T-helper 17 cell (primary cell): ENCODE data around the gene LRRC75A. TPM values are rescaled to one million over a fixed set of nuclear protein-coding genes. Genes with fewer than 3 reads are reported as not detected.
A peak's percentile ranks its signal among the peaks of the same experiment; 100 is the strongest.

Experiments used
- ATAC-seq: fragments of 150-1000 bp; cut with Tn5 transposase; 2 replicates; pipeline ENCODE4 v1.10.0; 2021; ENCODE audit warnings: mild to moderate bottlenecking, moderate library complexity
- DNase-seq, 3 donors: peaks; one replicate each; pipeline versions ENCODE4 v3.0.0 to v3.0.0-alpha.2; 2020 to 2021
- H3K9me3 ChIP-seq: one replicate; pipeline ENCODE4 v1.7.0; 2013; ENCODE audit warnings: low read length, mild to moderate bottlenecking; ENCODE audit not compliant: control insufficient read depth, poor library complexity, severe bottlenecking
- H3K27ac Mint-ChIP-seq: one replicate; pipeline ENCODE4 v1.8.0; 2022; ENCODE audit warnings: mild to moderate bottlenecking, moderate library complexity, mixed read lengths
- H3K27me3 Mint-ChIP-seq: one replicate; pipeline ENCODE4 v1.8.0; 2022; ENCODE audit warnings: mixed read lengths
- H3K36me3 Mint-ChIP-seq: one replicate; pipeline ENCODE4 v1.8.0; 2022; ENCODE audit warnings: low read depth, mixed read lengths
- H3K4me1 Mint-ChIP-seq: one replicate; pipeline ENCODE4 v1.8.0; 2022; ENCODE audit warnings: mild to moderate bottlenecking, mixed read lengths
- H3K4me3 Mint-ChIP-seq: one replicate; pipeline ENCODE4 v1.8.0; 2022; ENCODE audit warnings: mild to moderate bottlenecking, moderate library complexity, mixed read lengths
- total RNA-seq, 4 donors: library from RNA in 2 of 4; stranded (reverse) in 2 of 4; gene quantifications; one replicate each; pipeline ENCODE4 v1.2.3 and lab custom pipeline; 2022 to 2026

The LRRC75A gene
- total RNA-seq, 2 donors from 2014 or later: 3.1 to 5.0 TPM

DNA sequence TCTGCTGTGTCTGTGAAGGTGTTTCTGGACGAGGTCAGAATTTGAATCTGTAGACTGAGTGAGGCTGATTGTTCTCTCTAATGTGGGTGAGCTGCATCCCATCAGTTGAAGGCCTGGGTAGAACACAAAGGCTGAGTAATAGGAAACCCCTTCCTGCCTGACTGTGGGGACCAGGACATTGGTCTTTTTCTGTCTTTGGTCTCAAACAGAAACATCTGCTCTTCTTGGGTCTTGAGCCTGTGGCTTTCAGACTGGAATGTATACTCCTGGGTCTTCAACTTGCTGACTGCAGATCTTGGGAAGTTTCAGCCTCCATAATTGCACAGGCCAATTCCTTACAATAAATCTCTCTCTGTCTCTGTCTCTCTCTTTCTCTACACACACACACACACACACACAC, 19.6 kb upstream of the LRRC75A start:
- H3K4me3 Mint-ChIP-seq: no peak overlapping the region

DNA sequence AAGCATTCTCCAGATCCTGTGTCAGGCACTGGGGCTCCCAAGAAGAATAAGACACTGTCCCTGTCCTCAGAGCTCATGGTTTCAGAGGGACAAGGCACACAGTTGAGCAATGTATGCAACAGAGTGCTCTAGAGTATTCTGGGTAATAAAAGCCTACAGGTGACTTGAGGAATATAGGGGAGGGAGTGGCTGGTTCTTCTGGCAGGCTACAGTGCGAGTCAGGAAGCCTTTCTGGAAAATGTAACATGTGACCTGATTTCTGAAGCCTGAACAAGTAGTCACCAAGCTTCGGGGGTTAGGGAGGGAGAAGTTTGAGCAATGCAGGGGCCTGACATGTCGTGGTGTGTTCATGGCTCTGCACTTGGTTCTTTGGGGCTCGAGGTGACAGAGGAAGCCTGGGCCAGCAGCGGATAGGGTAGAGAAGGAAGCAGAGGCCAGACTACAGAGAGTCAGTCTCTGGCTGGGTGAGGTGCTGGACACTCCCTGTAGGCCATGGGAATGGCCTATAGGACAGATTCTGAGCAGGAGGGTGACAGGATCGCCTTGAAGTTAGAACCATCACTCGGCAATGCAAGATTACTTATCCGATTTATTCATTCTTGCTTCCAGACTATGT, 16.0 kb upstream of the LRRC75A start:
- H3K9me3 ChIP-seq: no peaks in the 10 kb centered on the region
- H3K36me3 Mint-ChIP-seq: peaks cover 3% of the 10 kb centered on the region
- H3K27me3 Mint-ChIP-seq: peaks cover 12% of the 10 kb centered on the region
- peaks cover 9% of the 10 kb centered on the region for H3K4me1 Mint-ChIP-seq
- DNase-seq: no peak
- H3K27ac Mint-ChIP-seq: no peak overlapping the region
- no peak overlapping the region for H3K4me3 Mint-ChIP-seq
- ATAC-seq: no peak

More for the DNA sequence above, 19.6 kb upstream of the LRRC75A start:
- Mint-ChIP-seq H3K4me1 (peaks cover 11% of the 10 kb centered on the region), H3K27me3 (peaks cover 32% of the 10 kb centered on the region), H3K36me3 (peaks cover 13% of the 10 kb centered on the region), H3K27ac (peak overlapping the region; percentile 16)
- DNase-seq (no peak), ATAC-seq (no peak)
- H3K9me3 ChIP-seq: no peaks in the 10 kb centered on the region

DNA sequence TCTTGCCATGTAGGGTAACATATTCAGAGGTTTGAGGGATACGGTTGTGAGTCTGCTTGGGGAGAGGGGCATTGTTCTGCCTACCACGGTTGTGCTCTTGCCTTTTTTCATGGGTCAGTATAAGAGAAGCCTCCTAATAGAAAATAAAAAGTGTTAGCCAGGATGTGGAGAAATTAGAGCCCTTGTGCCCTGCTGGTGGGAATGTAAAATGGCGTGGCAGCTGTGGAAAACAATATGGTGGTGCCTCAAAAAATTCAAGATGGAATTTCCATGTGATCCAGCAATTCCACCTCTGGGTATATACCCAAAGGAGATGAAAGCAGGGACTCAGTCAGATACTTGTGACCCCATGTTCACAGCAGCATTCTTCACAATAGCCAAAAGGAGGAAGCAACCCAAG, 14.2 kb upstream of the LRRC75A start:
- H3K4me1 Mint-ChIP-seq: peaks cover 3% of the 10 kb centered on the region
- H3K27ac Mint-ChIP-seq: no peak overlapping the region
- H3K4me3 Mint-ChIP-seq: no peak overlapping the region
- H3K36me3 Mint-ChIP-seq: peaks cover 3% of the 10 kb centered on the region
- H3K27me3 Mint-ChIP-seq: peaks cover 12% of the 10 kb centered on the region
- no peak for DNase-seq
- H3K9me3 ChIP-seq: no peaks in the 10 kb centered on the region
- no peak for ATAC-seq

DNA sequence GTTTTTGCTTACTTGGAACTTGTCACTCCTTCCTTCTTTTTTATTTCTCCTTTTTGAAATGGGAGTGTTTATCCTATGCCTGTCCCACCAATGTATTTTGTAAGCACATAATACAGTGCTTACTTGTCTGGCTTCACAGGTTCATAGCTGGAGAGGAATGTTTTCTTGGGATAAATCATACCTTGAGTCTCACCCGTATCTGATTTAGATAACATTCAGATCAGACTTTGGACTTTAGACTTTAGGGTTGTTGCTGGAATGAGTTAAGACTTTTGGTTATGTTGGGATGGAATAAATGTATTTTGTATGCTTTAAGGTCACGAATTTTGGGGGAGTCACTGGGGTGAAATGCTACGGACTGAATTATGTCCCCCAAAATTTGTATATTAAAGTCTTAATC, 13.0 kb upstream of the LRRC75A start:
- H3K4me3 Mint-ChIP-seq: no peak overlapping the region
- peaks cover 12% of the 10 kb centered on the region for H3K27me3 Mint-ChIP-seq
- H3K9me3 ChIP-seq: no peaks in the 10 kb centered on the region
- H3K36me3 Mint-ChIP-seq: peaks cover 3% of the 10 kb centered on the region
- DNase-seq: no peak
- ATAC-seq: no peak
- H3K4me1 Mint-ChIP-seq: peaks cover 3% of the 10 kb centered on the region
- H3K27ac Mint-ChIP-seq: no peak overlapping the region

DNA sequence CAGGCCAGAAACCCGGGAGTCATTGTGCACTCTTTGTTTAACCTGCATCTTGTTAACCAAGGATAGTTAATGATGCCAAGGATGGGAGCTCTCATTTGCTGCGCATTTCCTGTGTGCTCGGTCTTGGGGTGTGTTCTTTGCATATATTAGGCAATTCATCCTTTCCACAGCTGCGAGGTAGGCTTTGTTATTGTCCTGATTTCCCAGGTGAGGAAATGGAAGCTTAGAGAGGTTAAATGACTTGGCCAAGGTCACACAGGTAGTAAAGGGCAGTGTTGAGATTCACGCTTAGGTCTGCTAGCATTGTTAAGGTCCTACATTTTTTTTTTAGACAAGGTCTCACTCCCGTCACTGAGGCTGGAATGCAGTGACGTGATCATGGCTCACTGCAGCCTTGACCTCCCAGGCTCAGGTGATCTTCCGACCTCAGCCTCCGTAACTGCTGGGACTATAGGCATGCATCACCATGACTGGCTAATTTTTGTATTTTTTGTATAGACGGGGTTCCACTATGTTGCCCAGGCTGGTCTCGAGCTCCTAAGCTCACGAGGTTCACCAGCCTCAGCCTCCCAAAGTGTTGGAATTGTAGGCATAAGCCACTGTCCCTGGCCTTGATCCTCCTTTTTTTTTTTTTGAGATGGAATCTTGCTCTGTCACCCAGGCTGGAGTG, 5.0 kb upstream of the LRRC75A start:
- Mint-ChIP-seq H3K4me3 (no peak overlapping the region), H3K27me3 (peaks cover 20% of the 10 kb centered on the region), H3K27ac (no peak overlapping the region), H3K36me3 (peaks cover 3% of the 10 kb centered on the region), H3K4me1 (peaks cover 4% of the 10 kb centered on the region)
- ATAC-seq (no peak), DNase-seq (no peak)
- no peaks in the 10 kb centered on the region for H3K9me3 ChIP-seq

DNA sequence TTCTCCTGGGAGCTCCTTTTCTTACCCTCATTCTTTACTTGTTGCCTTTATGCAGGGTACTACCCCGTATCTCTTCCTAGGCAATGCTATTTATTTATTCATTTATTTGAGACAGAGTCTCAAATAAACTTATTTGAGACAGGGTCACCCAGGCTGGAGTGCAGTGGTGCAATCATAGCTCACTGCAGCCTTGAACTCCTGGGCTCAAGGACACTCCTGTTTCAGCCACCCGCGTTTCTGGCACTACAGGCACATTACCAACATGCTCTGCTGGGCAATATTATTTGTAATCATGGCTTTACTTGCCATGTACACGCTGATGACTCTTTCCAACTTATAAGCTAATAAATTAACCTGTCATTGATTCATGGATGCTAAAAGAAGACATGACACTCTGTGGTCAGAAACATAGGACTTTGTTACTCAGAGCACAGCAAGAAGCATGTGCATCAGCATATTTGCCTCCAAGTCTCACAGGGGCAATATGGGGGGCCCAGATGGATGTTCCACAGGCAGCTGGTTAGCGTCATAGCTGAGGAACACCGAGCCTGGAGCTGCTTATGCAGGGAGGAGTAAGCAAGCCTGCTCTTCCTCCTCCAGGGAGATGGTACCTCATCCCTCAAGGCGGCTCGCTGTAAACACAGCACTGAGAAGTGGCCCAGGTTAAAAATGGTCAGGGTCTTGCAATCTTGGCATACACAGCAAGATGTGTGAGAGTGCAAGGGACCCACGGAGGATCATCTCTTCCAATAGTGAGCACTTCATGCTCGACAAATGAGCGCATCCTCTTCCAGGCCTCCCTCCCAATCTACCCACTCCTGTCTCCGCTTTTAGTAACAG, 4.2 kb upstream of the LRRC75A start:
- H3K36me3 Mint-ChIP-seq: peaks cover 3% of the 10 kb centered on the region
- no peak overlapping the region for H3K4me3 Mint-ChIP-seq
- DNase-seq (no peak), ATAC-seq (no peak)
- peaks cover 4% of the 10 kb centered on the region for H3K4me1 Mint-ChIP-seq
- no peaks in the 10 kb centered on the region for H3K9me3 ChIP-seq
- H3K27me3 Mint-ChIP-seq: peaks cover 20% of the 10 kb centered on the region
- H3K27ac Mint-ChIP-seq: no peak overlapping the region

DNA sequence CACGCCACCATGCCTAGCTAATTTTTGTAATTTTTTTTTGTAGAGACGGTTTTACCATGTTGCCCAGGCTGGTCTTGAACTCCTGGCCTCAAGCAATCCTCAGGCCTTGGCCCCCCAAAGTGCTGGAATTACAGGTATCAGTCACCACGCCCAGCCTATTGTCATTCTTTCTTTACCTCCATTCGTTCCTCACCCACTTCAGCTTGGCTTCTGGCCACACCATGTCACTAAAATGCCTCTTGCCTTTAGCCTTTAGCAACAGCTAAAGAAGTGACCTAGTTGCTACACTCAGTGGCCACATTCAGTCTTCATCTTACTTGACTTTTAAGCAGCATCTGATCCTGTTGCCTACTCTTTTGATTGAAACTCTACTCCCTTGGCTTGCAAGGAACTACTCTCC, 3.6 kb upstream of the LRRC75A start:
- no peak overlapping the region for H3K4me3 Mint-ChIP-seq
- no peaks in the 10 kb centered on the region for H3K9me3 ChIP-seq
- H3K4me1 Mint-ChIP-seq: peaks cover 10% of the 10 kb centered on the region
- DNase-seq: no peak
- H3K27ac Mint-ChIP-seq: no peak overlapping the region
- H3K36me3 Mint-ChIP-seq: peaks cover 3% of the 10 kb centered on the region
- no peak for ATAC-seq
- peaks cover 20% of the 10 kb centered on the region for H3K27me3 Mint-ChIP-seq

DNA sequence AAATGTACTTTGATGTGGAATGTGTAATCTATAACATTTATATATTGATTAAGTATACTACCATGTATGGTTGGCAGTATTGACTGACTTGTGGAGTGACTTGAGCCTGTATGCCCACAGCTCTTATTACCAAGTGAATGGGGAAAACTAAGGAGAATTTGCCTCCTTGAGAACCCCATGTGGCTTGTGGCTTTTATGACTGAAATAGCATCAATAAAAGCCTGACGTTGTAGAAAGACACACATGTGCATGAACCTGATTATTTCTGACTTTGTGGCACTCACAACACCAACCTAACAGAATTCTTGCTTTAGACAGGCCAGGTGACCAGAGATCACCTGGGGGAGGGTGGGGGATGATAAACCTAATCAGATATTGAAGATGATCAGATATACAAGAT, 2.1 kb upstream of the LRRC75A start:
- peaks cover 20% of the 10 kb centered on the region for H3K27me3 Mint-ChIP-seq
- no peaks in the 10 kb centered on the region for H3K9me3 ChIP-seq
- H3K36me3 Mint-ChIP-seq: peaks cover 3% of the 10 kb centered on the region
- no peak overlapping the region for H3K27ac Mint-ChIP-seq
- no peak for DNase-seq
- no peak overlapping the region for H3K4me3 Mint-ChIP-seq
- peaks cover 15% of the 10 kb centered on the region for H3K4me1 Mint-ChIP-seq
- ATAC-seq: no peak

DNA sequence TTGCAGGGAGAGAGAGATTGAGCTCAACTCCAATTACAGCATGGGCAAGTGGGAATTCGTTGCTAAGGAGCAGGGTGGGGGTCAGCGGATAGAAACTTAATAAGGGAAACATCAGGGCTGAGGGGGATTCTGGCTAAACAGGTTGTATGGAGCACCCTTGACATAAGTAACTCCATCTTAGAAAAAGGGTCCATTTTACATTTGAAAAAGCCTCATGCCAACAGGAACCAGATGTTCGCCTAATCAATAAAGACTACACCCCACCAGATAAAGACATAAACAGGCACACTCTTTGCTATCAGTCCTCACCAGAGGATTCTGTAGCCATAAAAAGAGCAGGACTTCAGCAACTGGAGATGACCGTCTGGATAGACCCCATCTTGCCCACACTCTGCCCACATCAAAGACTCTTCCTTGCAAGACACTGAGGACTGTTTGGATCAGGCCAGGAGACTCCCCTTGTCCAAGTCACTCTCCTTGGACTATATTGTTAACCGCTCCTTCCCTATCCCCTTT, 1.6 kb upstream of the LRRC75A start:
- peaks cover 18% of the 10 kb centered on the region for H3K27me3 Mint-ChIP-seq
- peaks cover 3% of the 10 kb centered on the region for H3K36me3 Mint-ChIP-seq
- no peaks in the 10 kb centered on the region for H3K9me3 ChIP-seq
- DNase-seq: no peak
- ATAC-seq: no peak
- no peak overlapping the region for H3K4me3 Mint-ChIP-seq
- no peak overlapping the region for H3K27ac Mint-ChIP-seq
- peaks cover 15% of the 10 kb centered on the region for H3K4me1 Mint-ChIP-seq

DNA sequence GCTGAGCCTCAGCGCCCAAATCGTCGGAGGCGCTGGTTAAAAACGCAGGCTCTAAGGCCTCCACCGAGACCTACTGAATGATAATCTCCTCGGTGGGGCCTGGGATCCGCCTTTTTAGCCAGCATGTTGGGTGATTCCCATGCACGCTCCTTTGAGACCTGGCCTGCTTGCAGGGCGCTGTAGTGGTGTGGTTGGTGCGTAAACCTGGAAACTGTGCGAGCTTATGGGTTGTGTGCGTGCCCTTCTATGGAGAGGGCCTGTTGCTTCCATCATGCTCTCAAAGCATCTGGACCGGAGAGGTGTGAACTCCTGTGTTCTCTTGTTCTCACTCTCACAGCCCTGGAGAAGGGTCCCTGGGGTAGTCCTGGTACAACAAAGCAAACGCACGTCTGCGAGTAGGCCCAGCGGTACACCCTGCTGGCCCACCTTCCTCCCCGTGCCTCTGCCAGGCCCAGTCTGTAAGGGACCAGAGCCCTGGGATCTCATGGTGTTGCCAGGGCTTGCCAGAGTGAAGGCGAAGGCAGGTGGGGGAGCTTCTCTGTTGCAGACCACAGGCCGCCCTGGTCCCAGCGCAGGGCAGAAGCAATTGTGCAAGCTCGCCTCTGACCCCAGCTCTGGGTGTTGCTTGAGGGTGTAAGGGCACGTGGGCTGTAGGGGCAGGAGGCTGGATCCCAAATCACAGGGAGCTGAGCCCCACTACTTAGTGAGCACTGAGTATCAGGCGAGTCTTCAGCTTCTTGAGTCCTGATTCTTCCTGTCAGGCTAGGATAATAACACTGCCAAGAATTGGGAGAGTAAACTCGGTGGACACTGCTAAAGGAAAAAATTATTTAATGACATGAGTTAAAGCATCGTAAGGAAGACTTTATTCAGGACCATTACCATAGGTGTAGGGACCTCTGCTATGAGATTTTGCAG, 879 bp upstream of the LRRC75A start:
- no peaks in the 10 kb centered on the region for H3K9me3 ChIP-seq
- Mint-ChIP-seq H3K27ac (no peak overlapping the region), H3K27me3 (peaks cover 11% of the 10 kb centered on the region), H3K4me1 (peaks cover 15% of the 10 kb centered on the region), H3K4me3 (peak overlapping the region; percentile 81), H3K36me3 (peaks cover 3% of the 10 kb centered on the region)
- ATAC-seq (no peak), DNase-seq (no peak)

DNA sequence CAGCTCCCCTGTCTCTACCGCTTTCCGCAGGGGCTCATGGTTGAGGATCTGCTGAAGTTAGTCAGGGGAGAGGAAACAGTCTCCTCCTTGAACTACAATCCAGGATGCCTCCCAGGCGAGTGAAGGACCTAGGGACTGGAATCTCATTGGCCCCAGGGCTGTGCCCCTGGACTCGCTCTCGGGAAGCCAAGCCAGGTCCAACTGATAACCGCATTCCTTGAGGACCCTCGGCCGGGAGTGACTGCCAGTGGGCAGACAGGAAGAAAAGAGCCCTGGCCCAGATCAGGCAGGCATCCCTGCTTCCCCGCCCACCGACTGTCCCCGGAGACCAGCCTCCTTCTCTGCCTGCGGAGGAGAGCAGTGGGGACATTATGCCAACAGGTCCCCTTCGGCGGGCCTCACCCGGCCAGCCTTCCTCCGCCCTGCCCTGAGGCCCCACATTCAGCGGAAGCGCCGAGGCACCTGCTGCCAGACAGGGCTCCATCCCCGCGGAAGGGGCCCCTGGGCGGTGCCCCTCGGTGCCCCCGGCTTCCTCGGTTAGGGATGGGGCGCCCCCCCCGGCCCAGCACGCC, 776 bp downstream of the LRRC75A start:
- peak; percentile 29 for ATAC-seq
- Mint-ChIP-seq H3K27me3 (no peaks in the 10 kb centered on the region), H3K36me3 (no peaks in the 10 kb centered on the region), H3K4me1 (peaks cover 13% of the 10 kb centered on the region), H3K27ac (no peak overlapping the region), H3K4me3 (peak overlapping the region; percentile 76)
- peak in 1 of 3 donors; percentile 17 for DNase-seq
- no peaks in the 10 kb centered on the region for H3K9me3 ChIP-seq

DNA sequence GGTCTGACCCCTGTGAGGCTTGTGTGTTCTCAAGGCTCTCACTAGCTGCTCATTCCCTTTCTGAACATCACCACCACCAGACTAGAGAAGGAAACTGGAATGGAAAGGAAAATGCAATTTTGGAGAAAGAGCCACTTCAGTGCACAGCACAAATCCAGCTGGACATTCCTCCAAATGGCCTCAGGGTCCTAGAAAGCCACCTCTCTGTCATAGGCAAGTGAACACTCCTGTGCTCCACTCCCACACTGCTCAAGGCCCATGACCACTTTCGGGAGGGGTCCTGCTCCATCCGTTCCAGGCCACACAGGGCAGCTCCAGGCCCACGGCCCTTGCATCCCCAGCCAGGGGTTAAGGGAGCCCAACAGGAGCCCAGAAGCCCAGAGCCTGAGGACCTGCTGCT, 2.6 kb downstream of the LRRC75A start:
- H3K36me3 Mint-ChIP-seq: no peaks in the 10 kb centered on the region
- no peaks in the 10 kb centered on the region for H3K27me3 Mint-ChIP-seq
- peaks cover 13% of the 10 kb centered on the region for H3K4me1 Mint-ChIP-seq
- no peak overlapping the region for H3K27ac Mint-ChIP-seq
- ATAC-seq: no peak
- no peak for DNase-seq
- no peak overlapping the region for H3K4me3 Mint-ChIP-seq
- H3K9me3 ChIP-seq: no peaks in the 10 kb centered on the region
